ENCODE measurements around the gene TMEM238. TPM values are rescaled to one million over a fixed set of nuclear protein-coding genes. Genes with fewer than 3 reads are reported as not detected.
A peak's percentile ranks its signal among the peaks of the same experiment; 100 is the strongest.

Gene TMEM238
- total RNA-seq, 3 donors from 2014 or later = 31.4 to 84.2 (median 68.0) TPM

DNA sequence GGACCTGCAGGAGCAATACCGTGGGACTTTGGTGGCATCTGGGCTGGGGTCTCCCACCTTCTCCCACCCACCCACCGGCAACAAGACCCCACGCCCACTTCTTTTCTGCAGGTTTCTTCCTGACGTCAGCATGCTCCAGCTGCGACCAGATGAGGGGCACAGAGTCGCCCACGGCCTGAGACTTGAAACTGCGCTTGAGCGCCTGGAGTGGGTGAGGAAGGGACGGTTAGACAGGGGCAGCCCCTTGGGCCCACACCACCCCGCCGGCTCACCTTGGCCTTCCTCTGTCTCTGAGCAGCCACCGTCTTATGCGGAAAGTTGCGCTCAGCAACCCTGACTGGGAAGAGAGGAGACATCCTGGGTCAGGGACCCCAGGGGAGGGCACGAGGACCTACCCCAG, 23.2 kb downstream of the TMEM238 start:
- H3K4me1 ChIP-seq (ENCODE audit: low read depth) = no peaks in the 10 kb centered on the region
- DNase-seq = peak in 1 of 3 donors; percentile 45
- H3K36me3 ChIP-seq (ENCODE audit: low read depth) = no peaks in the 10 kb centered on the region
- H3K9me3 ChIP-seq = no peaks in the 10 kb centered on the region
- intact Hi-C loops (cut with DNase I, micrococcal nuclease) = no loop called here
- no peak overlapping the region for H3K4me3 ChIP-seq
- TF ChIP-seq, protein P1, sequence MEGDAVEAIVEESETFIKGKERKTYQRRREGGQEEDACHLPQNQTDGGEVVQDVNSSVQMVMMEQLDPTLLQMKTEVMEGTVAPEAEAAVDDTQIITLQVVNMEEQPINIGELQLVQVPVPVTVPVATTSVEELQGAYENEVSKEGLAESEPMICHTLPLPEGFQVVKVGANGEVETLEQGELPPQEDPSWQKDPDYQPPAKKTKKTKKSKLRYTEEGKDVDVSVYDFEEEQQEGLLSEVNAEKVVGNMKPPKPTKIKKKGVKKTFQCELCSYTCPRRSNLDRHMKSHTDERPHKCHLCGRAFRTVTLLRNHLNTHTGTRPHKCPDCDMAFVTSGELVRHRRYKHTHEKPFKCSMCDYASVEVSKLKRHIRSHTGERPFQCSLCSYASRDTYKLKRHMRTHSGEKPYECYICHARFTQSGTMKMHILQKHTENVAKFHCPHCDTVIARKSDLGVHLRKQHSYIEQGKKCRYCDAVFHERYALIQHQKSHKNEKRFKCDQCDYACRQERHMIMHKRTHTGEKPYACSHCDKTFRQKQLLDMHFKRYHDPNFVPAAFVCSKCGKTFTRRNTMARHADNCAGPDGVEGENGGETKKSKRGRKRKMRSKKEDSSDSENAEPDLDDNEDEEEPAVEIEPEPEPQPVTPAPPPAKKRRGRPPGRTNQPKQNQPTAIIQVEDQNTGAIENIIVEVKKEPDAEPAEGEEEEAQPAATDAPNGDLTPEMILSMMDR (IDR thresholded peaks at IDR 0.05) = no peak
- ATAC-seq = no peak

DNA sequence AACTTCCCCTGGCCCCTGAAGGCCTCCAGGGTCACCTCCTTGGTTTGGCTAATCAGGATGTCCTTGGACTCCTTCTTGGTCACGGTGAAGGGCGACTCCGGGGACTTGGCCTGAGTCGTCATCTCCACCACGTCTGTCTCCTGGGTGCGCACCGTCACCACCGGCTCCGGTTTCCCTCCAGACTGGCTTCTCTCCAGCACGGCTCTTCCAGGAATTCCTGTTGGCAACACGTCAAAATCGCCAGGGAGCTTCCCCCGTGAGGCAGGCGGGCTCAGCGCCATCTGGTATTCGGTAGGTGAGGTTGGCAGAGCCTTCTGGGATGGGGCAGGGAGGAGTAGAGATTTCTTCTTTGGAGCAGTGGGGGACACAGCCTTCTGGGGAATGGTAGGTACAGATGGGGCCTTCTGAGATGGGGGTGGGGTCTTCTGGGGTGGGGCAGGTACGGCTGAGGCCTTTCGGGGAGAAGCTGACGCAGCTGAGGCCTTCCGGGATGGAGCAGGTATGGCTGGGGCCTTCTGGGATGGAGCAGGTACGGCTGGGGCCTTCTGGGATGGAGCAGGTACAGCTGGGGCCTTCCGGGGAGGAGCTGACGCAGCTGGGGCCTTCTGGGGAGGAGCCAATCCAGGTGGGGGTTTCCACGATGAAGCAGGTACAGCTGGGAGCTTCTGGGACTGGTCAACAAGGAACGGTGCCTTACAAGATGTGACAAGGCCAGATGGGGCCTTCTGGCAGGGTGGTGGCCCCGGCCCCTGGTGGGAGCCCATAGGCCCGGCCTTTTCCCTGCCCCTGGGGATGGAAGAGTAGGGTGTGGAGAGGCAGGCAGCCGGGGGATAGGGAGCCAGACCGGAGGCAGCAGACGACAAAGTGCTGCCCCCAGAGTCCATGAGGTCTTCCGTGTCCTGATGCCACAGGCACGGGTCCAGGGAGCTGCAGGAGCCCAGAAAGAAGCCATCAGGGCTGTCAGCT, 24.9 kb downstream of the TMEM238 start:
- ATAC-seq = no peak
- peak in 1 of 3 donors; percentile 40 for DNase-seq
- Histone ChIP-seq H3K36me3 (ENCODE audit: low read depth) (no peaks in the 10 kb centered on the region), H3K4me1 (ENCODE audit: low read depth) (peaks cover 7% of the 10 kb centered on the region), H3K4me3 (no peak overlapping the region), H3K9me3 (no peaks in the 10 kb centered on the region)
- intact Hi-C loops (cut with DNase I, micrococcal nuclease) = no loop called here
- TF ChIP-seq, protein P1 (IDR thresholded peaks at IDR 0.05) = no peak

DNA sequence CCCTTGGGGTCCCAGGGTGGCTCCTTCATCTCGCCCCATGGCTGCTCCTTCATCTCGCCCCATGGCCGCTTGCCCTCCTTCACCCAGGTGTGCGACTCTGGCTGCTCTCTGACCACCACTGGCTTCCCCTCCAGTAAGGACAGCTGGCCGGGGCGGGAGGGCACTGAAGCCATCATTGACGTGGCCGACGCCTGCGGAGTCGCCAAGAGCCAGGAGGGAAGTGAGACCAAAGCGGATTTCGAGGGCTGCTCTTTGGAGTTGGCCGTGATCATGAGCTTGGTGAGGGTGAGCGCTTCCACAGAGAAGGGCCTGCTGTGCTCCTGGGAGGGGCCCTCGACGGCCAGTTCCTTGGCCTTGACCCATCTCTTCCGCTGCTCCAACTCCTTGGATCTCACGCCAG, 25.6 kb downstream of the TMEM238 start:
- peaks cover 12% of the 10 kb centered on the region for H3K4me1 ChIP-seq (ENCODE audit: low read depth)
- peak in 1 of 3 donors; percentile 48 for DNase-seq
- H3K36me3 ChIP-seq (ENCODE audit: low read depth) = no peaks in the 10 kb centered on the region
- TF ChIP-seq, protein P1 (IDR thresholded peaks at IDR 0.05) = no peak
- no peak for ATAC-seq
- H3K4me3 ChIP-seq = no peak overlapping the region
- H3K9me3 ChIP-seq = no peaks in the 10 kb centered on the region
- intact Hi-C loops (cut with DNase I, micrococcal nuclease) = no loop called here

DNA sequence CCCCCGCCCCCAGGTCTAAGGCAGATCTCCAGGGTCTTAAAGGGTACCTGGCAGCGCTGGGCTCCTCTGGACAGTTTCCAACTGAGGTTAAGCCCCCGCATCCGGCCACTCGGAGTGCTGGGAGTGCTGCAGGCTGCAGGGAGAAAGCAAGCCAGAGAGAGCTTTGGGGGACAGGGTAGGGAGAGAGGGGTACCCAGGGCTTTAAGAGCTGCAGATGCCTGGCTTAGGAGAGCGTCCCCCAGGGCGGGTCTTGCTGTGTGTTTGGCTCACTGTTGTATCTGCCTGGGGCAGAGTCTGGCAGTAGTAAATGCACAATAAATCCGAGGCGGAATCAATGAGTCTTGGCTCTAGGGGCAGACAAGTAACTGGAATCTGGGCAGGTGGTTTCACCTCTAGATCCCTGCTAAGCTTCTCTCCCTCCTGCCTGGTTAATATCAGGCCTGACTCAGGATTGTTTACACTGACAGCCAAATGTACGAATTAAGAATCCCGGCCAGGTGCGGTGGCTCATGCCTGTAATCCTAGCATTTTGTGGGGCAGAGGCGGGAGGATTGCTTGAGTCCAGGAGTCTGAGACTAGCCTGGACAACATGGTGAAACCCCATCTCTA, 28.8 kb downstream of the TMEM238 start:
- H3K4me1 ChIP-seq (ENCODE audit: low read depth) = peaks cover 17% of the 10 kb centered on the region
- intact Hi-C loops (cut with DNase I, micrococcal nuclease) = no loop called here
- DNase-seq = peak in 1 of 3 donors; percentile 48
- TF ChIP-seq, protein P1 (IDR thresholded peaks at IDR 0.05) = no peak
- ATAC-seq = peak; percentile 25
- H3K9me3 ChIP-seq = no peaks in the 10 kb centered on the region
- no peaks in the 10 kb centered on the region for H3K36me3 ChIP-seq (ENCODE audit: low read depth)
- H3K4me3 ChIP-seq = no peak overlapping the region

DNA sequence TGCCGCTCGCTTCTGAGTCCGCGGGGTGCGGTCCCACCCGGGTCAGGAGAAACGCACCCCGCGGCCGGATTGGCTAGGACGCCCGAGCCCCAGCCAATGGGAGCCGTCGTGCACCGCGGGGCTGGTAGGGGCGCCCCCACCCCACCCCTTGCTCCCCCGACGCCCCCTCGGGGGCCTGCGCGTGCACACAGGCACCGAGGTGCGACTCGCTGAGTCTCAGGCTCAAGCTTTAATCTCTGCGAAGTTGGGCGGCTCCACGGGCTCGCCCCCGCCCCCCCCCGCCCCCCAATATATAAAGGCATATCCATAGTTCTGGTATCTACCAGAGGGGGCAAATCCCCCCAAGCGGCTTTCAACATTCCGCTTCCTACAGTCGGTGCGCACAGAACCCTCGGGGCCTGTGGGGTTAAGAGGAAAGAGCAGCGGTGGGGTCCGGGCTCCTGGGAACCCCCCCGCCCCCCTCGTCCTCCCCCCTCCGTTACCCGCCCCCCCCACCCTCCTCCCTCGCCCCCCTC, 29.3 kb downstream of the TMEM238 start, which contains the start of gene COX6B2:
COX6B2 (minus strand) TSS at position 22 of the 515 bp plus-strand sequence. CDS start 198 bp downstream, outside the sequence.
- TF ChIP-seq, protein P1 (IDR thresholded peaks at IDR 0.05) = no peak
- intact Hi-C loops (cut with DNase I, micrococcal nuclease) = no loop called here
- no peak for ATAC-seq
- Histone ChIP-seq H3K4me3 (no peak within 1 kb of the TSS), H3K36me3 (ENCODE audit: low read depth) (no peaks in the 10 kb centered on the region), H3K4me1 (ENCODE audit: low read depth) (peaks cover 17% of the 10 kb centered on the region), H3K9me3 (no peaks in the 10 kb centered on the region)
- no peak for DNase-seq
